Raji (cell line): Measurements from ENCODE around the gene PDGFRA.

ENCODE experiments used
- POLR2A ChIP-seq: IDR thresholded peaks from 2 replicates; pipeline ENCODE4 v1.6.1; 2011; ENCODE audit warnings: low read depth, low read length, control low read depth; ENCODE audit not compliant: insufficient read depth

The PDGFRA gene

DNA sequence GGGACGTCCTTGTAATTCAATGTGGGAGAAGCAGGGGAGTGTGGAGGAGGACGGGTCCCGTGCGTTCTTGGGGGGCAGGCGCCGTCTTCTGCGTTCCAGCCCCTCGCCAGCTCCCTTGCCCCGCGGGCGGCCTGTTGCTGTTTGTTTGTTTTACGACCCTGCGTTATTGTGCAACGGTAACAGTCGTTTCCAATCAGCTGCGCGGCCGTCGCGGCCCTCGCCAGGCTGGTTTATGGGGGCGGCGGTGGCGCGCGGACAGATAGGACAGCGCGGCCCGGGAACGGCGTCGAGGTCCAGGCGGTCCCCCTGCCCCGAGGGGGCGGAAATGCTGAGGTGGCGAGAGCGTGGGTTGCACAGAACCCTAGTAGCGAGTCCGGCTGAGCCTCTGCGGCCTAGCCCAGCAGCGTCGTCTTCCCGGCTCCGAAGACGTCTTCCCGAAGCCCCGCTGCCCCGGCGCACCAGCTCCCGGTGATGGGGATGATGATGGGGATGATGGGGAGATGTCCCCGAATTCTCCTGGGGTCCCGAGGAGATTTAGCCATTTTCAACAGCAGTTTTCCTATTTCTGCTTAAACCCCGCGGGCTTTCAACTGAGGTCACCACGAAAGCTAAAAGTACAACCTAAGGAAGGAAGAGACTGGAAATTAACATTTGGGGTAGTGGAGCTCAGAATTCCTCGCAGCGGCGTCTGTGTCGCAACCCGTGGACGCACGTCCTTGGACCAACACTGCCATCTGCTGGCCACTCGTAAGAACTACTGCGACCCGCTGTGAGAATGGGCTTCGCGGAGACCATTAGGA lies 4.8 kb downstream of the PDGFRA start:
- TF ChIP-seq POLR2A = no peak

DNA sequence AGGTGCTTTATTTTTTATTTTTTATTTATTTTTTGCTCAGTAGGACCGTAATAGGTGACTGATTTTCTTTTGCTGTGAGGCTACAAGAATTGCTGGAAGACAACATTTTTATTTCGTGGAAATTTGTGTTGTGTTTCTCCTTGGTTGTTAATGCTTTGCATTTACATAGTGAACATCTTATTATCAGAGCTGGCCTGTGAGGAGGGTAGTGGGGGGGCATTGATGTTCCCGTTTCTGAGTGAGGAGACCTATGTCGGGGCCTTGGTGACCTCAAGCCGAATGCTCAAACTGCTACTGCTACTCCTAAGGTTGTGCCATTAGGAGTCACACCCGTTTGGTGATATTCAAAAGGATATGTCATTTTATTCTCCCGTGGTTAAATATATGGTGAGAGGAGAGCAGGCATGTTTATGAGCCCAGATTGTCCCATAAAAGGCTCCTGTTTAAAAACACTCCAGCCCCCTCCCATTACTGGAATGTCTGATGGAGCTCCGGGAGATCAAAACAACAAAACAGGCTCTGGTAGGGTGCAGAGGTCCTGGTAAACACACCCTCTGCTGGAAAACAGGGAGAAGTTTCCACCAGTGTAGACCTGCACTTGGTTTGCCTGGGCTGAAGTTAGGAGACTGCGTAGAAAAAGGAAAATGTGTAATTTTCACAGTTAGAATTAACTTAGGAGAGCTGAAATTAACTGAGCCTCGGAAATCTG lies 5.6 kb downstream of the PDGFRA start:
- no peak for TF ChIP-seq POLR2A

DNA sequence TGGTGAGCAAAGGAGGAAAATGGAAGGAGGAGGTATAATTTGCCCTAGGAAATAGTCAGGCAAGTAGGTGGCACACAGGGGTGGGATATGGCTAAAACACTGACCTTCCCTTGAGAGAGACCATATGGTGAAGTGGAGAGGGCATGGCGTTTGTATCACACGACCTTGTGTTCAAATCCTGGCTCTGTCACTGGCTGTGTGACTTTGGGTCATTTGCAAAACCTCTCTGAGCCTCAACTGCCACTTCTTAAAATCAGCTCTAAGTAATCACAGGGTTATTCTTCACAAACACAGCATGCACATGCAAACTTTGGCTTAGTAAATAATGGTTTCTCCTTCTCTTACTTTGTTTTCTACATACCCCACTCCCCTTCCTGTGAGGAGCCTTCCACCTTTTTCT lies 8.7 kb downstream of the PDGFRA start:
- no peak for TF ChIP-seq POLR2A

DNA sequence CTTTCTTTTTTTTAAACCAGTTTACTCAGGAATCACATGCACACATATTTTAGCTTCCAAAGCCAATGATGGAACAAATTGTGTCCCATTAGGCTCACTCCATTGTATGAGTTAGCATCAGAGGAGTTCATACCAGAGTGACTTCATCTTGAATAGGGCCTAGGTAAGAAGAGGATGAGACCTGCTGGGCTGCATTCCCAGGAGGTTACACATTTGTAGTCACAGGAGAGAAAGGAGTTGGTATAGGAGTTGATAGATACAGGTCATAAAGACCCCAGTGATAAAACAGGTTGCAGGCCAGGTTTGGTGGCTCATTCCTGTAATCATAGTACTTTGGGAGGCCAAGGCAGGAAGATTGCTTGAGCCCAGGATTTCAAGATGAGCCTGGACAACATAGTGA lies 9.3 kb downstream of the PDGFRA start:
- TF ChIP-seq POLR2A = no peak

DNA sequence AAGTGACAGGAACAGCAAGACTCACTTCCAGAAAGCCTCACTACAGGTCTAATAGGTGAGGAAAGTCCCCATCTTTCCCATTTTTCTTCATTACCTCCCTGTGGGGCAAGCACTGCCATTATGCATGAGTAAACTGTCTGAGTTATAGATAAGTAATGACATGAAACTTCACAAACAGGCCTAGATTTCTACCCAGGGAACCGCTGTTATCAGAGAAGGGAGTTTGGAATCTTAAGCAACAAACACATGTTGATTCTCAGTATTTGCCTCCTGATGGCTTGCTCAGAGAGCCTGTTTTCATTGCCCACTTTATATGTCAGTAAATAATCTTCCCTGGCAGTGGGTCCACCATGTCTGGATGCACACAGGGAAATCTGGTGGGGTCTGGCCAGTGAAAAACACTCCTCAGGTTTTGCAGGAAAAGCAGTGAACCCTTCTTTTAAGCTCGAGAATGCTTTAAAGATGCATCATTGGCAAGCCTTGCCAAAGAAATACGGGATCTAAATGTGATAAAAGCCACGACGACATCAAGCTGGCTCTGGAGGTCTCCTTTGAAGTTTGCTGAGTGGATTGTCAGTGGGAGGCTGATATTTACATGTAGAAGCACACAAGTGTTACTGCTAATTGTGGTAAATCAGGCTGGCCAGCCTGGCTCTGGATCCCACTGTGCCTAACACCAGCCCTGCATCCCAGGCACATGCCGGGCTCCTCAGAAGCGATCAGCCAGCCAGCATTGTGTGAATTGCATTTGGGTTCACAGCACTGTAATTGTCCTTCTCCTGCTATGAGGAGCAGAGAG lies 25.2 kb downstream of the PDGFRA start:
- no peak for TF ChIP-seq POLR2A

DNA sequence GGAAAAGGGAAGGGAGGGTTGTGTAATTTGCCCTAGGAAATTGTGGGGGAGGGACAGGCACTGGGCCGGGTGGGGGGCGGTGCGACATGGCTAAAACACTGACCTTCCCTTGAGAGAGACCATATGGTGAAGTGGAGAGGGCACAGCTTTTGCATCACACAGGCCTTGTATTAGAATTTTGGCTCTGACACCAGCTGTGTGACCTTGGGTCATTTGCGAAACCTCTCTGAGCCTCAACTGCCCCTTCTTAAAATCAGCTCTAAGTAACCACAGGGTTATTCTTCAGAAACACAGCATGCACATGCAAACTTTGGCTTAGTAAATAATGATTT lies 25.8 kb downstream of the PDGFRA start:
- no peak for TF ChIP-seq POLR2A

DNA sequence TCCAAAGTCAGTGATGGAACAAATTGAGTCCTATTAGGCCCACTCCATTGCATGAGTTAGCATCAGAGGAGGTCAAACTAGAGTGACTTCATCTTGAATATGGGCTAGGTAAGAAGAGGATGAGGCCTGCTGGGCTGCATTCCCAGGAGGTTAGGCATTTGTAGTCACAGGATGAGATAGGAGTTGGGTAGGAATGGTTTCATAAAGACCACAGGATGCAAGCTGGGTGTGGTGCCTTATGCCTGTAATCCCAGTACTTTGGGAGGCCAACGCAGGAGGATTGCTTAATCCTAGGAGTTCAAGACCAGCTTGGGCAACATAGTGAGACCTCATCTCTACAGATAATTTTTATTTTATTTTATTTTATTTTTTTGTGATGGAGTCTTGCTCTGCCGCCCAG lies 26.8 kb downstream of the PDGFRA start:
- no peak for TF ChIP-seq POLR2A

DNA sequence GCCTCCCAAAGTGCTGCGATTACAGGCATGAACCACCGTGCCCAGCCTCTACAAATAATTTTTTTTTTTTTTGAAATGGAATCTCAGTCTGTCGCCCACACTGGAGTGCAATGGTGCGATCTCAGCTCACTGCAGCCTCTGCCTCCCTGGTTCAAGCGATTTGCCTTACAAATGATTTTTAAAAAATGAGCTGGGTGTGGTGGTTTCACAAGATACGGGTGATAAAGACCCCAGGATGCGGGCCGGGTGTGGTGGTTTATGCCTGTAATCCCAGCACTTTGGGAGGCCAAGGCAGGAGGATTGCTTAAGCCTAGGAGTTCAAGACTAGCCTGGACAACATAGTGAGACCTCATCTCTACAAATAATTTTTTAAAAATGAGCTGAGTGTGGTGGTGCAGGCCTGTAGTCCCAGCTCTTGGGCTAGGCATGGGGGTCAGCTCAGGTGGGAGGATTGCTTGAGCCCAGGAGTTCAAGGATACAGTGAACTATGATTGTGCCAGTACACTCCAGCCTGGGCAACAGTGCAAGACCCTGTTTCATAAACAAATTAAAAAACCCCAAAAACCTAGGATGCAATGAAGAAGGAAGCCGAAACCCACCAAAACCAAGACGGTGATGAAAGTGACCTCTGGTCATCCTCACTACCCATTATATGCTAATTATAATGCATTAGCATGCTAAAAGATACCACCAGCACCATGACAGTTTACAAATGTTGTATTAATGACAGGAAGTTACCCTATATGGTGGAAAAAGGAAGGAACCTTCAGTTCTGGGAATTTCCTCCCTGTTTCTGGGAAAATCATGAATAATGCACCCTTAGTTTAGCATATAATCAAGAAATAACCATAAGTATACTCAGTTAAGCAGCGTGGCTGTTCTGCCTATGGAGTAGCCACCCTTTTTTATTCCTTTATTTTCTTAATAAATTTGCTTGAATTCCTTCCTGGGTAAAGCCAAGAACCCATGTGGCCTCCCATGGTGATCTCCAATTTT lies 27.7 kb downstream of the PDGFRA start:
- TF ChIP-seq POLR2A = no peak

DNA sequence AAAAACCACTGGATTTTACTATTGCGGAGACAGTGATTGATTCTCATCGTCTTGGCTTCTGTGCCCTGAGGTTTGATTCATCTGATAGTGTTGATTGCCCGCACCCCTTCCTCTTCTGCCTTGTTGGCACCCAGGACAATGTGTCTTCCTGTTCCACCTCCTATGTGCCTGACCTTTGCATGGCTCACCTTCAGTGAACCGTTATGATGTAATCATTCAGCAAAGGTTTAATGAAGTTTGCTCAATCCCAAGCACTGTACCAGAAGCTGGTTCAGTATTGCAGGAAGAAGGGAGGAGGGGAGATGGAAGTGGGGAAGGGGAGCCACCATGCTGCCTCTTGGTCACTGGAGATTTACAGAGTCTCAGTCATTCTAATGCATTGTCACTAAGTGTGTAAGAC lies 36.3 kb downstream of the PDGFRA start:
- TF ChIP-seq POLR2A = no peak

DNA sequence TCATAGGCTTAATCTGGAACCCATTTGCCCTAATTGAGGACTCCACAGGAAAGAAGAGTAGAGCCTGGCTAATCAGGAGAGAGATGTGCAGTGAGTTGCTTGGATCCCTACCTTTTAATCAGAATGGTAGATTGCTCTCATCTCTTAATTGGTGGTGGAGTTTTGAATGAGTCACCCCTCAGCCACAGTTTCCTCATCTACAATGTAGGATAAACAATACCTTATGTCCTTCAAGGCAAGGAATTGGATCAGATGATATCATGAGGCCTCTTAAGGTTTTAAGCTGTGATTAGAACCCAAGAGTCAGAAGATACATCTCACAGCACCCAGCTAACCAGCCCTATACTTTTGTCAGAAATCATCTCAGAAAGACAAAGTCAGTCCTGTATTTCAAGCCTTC lies 39.1 kb downstream of the PDGFRA start:
- no peak for TF ChIP-seq POLR2A

DNA sequence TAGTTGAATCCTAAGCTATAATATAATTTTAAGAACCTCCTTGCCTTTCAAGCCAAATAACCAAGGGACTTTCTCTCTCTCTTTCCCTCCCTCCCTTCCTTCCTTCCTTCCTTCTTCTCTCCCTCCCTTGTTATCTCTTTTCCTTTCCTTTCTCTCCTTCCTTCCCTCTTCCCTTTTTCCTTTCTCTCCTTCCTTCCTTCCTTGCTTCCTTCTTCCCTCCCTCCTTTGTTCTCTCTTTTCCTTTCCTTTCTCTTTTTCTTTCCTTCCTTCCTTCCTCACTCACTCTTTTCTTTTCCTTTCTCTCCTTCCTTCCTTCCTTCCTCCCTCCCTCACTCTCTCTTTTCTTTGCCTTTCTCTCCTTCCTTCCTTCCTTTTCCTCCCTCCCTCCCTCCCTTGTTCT lies 42.4 kb downstream of the PDGFRA start:
- no peak for TF ChIP-seq POLR2A

DNA sequence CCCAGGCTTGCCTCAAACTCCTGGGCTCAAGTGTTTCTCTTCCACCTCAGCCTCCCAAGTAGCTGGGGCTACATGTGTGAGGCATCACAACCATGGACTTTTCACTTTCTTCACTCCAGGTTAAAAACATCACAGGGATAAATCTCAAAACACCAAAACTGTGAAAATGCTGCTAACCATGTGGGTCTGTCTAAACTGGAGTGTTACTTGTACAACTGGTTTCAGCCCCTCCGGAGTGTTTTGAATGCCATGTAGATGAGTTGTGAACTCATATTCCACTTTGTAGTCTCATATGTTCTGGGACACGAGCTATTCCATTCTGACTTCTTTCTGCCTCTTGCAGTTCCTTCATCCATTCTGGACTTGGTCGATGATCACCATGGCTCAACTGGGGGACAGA lies 43.0 kb downstream of the PDGFRA start:
- no peak for TF ChIP-seq POLR2A

DNA sequence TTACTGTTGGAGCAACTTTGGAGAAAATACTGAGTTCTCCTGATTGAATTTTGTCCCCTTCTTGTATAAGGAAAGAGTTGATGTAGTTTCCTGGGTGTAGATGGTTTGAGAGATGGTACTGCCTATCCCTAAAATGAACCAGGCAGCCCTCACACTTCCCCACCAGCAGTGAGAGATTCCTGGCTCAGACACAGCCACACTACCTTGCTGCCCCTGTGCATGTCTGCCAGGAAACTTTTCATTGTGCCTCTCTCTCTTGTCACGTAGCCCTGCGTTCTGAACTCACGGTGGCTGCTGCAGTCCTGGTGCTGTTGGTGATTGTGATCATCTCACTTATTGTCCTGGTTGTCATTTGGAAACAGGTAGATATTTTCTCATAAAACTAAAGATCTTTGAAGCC lies 45.2 kb downstream of the PDGFRA start:
- TF ChIP-seq POLR2A = no peak

DNA sequence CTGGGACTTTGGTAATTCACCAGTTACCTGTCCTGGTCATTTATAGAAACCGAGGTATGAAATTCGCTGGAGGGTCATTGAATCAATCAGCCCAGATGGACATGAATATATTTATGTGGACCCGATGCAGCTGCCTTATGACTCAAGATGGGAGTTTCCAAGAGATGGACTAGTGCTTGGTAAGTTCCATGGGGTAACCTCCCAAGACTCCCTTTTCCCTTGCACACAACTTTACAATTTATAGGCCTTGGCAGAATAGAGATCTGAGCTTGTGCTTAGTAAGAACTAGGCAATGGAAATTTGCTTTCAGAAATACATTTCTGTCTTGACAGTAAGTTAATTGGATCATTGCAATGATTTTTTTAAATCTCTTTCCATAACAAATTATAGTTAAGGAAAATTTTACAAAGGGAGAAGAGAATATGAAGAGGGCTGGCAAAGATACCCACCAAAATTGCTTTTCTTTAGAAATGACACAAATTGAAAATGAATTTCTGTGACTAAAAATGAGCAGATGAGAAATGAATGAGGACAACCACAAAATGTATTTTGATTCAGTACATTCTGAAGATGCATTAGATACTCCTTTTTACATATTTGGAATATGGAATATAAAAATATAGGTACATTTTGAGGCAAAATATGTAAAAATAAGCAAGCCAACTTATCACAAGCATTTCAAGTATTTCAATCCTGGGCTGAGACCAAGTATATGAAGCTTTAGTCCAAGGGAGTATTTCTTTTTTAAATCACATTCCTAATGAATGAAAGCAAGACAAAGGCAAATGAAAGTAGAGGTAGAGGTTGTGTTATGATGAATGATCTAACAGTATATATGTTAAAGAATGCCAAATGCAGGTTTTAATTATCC lies 45.9 kb downstream of the PDGFRA start:
- TF ChIP-seq POLR2A = no peak
